Measurements from ENCODE around the gene AKAP9. TPM values are rescaled to one million over a fixed set of nuclear protein-coding genes. Genes with fewer than 3 reads are reported as not detected.
"Not testable (repeated sequence)": the region's sequence is repeated elsewhere in the genome, so short reads cannot be mapped to it uniquely, and the experiment has no call there.

The AKAP9 gene
- polyA plus RNA-seq, 1 experiment: 7.4 TPM

DNA sequence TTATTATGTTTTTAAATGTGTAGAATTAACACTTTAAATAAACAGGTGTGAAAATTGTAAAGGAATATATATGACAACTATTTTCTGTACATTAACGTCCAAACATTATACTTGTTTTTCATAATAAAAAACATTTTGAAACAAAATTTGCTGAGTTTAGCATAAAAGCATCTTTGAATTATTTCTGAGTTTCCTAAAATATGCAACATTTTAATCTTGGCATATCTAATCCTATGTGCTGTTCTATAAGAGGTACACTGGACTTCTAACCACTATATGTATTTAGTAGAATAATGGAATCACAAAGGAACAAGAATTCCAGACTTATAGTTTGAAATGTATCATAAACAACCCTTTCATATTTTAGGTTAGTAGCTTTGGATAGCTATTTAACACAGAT, 16.6 kb downstream of the AKAP9 start:
- CTCF ChIA-PET: no interaction called here
- no peaks in the 10 kb centered on the region for H3K27me3 ChIP-seq (ENCODE audit: control insufficient read depth, insufficient read depth, low read length)
- H3K4me3 ChIP-seq (ENCODE audit: low read depth, low read length): no peak overlapping the region
- H3K36me3 ChIP-seq (ENCODE audit: control insufficient read depth, insufficient read depth, low read length): no peaks in the 10 kb centered on the region
- no peak for DNase-seq (ENCODE audit: low read depth)
- POLR2A ChIA-PET: no interaction called here
- TF ChIP-seq, protein P1, sequence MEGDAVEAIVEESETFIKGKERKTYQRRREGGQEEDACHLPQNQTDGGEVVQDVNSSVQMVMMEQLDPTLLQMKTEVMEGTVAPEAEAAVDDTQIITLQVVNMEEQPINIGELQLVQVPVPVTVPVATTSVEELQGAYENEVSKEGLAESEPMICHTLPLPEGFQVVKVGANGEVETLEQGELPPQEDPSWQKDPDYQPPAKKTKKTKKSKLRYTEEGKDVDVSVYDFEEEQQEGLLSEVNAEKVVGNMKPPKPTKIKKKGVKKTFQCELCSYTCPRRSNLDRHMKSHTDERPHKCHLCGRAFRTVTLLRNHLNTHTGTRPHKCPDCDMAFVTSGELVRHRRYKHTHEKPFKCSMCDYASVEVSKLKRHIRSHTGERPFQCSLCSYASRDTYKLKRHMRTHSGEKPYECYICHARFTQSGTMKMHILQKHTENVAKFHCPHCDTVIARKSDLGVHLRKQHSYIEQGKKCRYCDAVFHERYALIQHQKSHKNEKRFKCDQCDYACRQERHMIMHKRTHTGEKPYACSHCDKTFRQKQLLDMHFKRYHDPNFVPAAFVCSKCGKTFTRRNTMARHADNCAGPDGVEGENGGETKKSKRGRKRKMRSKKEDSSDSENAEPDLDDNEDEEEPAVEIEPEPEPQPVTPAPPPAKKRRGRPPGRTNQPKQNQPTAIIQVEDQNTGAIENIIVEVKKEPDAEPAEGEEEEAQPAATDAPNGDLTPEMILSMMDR (IDR thresholded peaks at IDR 0.05; ENCODE audit: insufficient read depth, low read depth, low read length): no peak

DNA sequence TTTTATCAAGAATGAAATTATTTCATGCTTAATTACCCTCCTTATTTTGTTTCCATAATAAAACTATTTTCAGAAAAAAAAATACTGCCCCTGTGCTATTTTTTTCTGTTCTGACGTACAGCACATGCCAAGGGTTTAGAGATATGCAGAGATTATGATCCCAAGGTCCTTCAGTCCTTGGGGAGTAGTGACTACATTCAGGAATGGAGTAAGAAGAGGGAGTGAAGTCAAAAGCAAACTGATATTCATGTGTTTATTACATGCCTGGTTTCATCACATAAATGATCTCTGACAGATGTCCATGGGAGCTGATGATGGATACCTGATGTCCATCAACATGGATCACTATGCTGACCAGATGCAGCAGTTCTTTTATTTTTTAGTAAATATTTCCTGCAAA, 17.2 kb downstream of the AKAP9 start:
- H3K4me3 ChIP-seq (ENCODE audit: low read depth, low read length): no peak overlapping the region
- ChIA-PET POLR2A (no interaction called here), CTCF (no interaction called here)
- no peaks in the 10 kb centered on the region for H3K36me3 ChIP-seq (ENCODE audit: control insufficient read depth, insufficient read depth, low read length)
- no peaks in the 10 kb centered on the region for H3K27me3 ChIP-seq (ENCODE audit: control insufficient read depth, insufficient read depth, low read length)
- DNase-seq (ENCODE audit: low read depth): no peak
- TF ChIP-seq, protein P1 (IDR thresholded peaks at IDR 0.05; ENCODE audit: insufficient read depth, low read depth, low read length): no peak

GRCh38 chr7:91959023-91959422, 18.4 kb downstream of the AKAP9 start:
- CTCF ChIA-PET: no interaction called here
- no peak for DNase-seq (ENCODE audit: low read depth)
- TF ChIP-seq, protein P1 (IDR thresholded peaks at IDR 0.05; ENCODE audit: insufficient read depth, low read depth, low read length): no peak
- no peaks in the 10 kb centered on the region for H3K27me3 ChIP-seq (ENCODE audit: control insufficient read depth, insufficient read depth, low read length)
- no peaks in the 10 kb centered on the region for H3K36me3 ChIP-seq (ENCODE audit: control insufficient read depth, insufficient read depth, low read length)
- POLR2A ChIA-PET: no interaction called here
- no peak overlapping the region for H3K4me3 ChIP-seq (ENCODE audit: low read depth, low read length)

DNA sequence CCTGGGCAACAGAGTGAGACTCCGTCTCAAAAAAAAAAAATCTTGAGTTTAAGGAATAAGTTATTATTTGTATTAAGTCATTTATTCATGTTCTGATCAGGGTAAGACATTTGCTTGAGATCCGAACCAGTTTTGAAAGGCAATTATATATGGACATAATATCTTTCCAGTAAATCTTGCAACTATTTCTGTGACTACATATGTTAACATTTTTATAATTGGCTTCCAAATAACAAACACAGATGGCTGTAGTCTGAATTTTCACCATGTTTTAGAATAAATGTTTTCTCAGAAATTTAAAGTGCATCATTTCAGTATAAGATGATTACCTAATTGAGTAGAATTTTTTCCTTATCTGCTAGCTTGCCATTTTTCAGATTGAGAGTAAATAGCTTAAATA, 21.2 kb downstream of the AKAP9 start:
- Histone ChIP-seq H3K4me3 (ENCODE audit: low read depth, low read length) (no peak overlapping the region), H3K36me3 (ENCODE audit: control insufficient read depth, insufficient read depth, low read length) (no peaks in the 10 kb centered on the region), H3K27me3 (ENCODE audit: control insufficient read depth, insufficient read depth, low read length) (no peaks in the 10 kb centered on the region)
- no peak for DNase-seq (ENCODE audit: low read depth)
- POLR2A ChIA-PET: no interaction called here
- TF ChIP-seq, protein P1 (IDR thresholded peaks at IDR 0.05; ENCODE audit: insufficient read depth, low read depth, low read length): no peak
- CTCF ChIA-PET: interaction anchor here (1.0 to 1.3 kb wide), 2 partner anchors 8 to 9 kb away, joined by 3 to 4 read pairs; no protein-coding TSS in a partner anchor

DNA sequence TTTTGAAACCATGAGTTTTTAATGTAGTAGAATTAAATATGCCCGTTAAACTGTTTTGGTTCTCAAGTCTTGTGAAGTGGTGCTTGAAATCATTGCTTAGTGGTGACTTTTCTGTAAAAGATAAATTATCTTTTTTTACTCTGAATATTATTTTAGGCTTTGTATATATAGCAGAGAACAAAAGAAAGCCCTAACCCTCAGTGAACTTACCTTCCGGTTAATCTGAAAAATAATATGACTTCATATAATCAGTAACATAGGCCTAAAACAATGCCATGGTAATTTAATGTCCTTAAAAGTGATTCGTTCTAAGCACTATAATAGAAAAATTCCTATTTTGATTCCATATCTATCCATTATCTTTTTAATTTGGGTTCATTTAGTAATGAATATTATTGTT, 21.8 kb downstream of the AKAP9 start:
- Histone ChIP-seq H3K4me3 (ENCODE audit: low read depth, low read length) (no peak overlapping the region), H3K36me3 (ENCODE audit: control insufficient read depth, insufficient read depth, low read length) (no peaks in the 10 kb centered on the region), H3K27me3 (ENCODE audit: control insufficient read depth, insufficient read depth, low read length) (no peaks in the 10 kb centered on the region)
- ChIA-PET POLR2A (no interaction called here), CTCF (interaction anchor here (1.0 to 1.3 kb wide), 2 partner anchors 8 to 9 kb away, joined by 3 to 4 read pairs; no protein-coding TSS in a partner anchor)
- TF ChIP-seq, protein P1 (IDR thresholded peaks at IDR 0.05; ENCODE audit: insufficient read depth, low read depth, low read length): no peak
- no peak for DNase-seq (ENCODE audit: low read depth)

- POLR2A ChIA-PET; DNase-seq (ENCODE audit: low read depth); CTCF ChIA-PET; H3K4me3 ChIP-seq (ENCODE audit: low read depth, low read length); H3K27me3 ChIP-seq (ENCODE audit: control insufficient read depth, insufficient read depth, low read length); H3K36me3 ChIP-seq (ENCODE audit: control insufficient read depth, insufficient read depth, low read length): not testable (repeated sequence)
These were observed 26.9 kb downstream of the AKAP9 start for GRCh38 chr7:91967513-91967912.

Data from BJ (cell line).